ENCODE measurements around the gene ZNRF3.
"Not testable (repeated sequence)": the region's sequence is repeated elsewhere in the genome, so short reads cannot be mapped to it uniquely, and the experiment has no call there.

ZNRF3 gene

DNA sequence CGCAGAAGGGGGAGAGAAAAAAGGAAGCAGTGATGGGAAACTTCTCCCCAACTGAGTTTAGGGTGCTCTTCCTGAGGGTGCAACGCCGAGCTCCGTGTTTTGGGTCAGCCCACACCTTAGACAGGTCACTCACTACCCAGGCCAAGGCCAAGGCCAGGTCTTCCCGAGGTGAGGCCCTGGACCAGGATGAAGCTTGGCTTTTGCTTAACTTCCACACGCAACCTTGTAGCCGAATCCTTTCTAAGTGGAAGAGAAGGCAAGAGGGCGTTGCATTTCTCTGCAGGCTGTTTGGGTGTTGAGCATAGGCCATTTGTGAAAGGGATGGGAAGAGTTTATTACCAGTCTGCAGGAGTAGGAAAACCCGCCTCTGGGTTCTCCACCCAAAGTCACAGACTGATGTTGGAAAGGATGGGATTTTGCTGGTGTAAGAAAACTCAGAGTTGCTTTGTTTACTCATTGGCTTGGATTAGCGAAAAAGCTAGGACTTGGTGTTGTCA lies 191.0 kb downstream of the ZNRF3 start:
- DNase-seq, result no peak

DNA sequence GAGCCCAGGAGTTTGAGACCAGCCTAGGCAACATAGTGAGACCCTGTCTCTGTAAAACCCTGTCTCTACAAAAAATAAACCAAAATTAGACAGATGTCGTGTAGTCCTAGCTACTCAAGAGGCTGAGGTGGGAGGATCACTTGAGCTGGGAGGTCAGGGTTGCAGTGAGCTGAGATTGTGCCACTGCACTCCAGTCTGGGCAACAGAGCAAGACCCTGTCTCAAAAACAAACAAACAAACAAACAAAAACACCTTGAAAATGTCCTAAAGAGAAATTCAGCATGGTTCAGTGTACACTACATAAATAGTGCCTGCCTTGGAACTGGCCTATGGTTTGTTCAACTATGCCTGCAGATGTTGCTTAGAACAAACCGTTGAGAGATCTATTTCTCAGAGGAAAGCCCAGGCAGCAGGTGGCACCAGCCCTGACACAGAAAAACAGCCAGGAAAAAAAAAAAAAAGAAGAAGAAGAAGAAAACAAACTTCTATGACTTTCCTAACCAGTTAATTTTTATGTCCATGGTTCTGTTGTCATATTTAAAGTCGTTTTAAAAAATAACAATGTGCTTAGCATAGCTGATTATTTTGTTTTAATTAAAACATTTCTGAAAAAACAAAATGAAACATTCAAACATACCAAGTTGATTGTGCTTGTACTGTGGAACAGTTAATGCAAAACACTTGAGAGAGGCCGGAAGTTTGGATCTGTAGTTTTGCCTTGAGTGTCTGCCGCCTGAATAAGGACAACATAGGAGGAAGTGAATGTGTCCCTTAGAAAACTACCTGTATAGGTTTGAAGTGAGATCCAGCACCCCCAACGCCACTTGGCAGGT lies 194.9 kb downstream of the ZNRF3 start:
- DNase-seq, result no peak

DNA sequence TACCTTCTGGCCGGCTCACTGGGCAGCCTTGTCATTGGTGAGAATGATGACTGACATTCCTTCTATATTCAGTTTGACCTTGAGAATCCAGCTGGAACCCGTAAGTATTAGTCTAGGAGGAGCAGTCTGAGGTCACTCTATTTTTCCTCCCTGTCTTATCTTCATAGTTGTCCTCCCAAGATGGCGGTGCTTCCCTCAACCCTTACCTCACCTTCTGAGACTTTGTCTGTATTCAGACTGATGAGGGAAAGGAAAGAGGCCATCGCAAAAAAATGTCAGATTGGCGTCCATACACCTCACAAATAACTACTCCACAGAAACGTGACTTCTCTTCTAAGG lies 195.5 kb downstream of the ZNRF3 start:
- no peak for DNase-seq

DNA sequence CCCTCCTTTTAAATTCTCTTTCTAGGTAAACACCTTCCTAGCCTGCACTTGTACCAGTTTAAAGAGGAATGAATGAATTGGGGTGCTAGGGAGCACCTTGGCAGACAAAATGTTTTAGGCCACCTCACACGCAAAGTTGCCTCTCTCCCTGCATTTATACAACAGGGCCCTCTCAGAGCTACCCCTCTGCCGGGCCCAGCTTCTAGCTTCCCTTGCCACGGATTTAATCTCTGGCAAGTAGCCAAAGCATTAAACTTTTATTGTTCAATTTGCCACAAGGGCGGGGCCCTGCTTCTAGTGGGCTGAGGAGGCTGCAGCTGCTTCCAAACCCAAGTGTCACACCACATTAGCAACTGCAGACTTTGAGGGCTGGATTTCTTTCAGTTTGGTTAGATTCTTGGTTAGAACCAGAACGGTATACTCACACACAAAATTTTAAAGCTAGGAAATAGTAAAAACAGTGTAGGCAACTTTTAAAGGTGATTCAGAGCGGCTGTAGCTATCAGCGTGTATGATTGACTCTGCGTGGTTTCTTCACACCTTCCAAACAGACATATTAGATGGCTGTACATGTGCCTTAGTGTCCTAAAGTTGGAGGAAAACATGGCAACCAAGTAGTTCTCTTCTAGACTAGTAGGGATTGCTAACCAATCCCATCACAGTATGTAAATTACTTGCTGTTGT lies 196.0 kb downstream of the ZNRF3 start:
- peak; percentile 76 for DNase-seq

- peak; percentile 17 for DNase-seq
Measured at GRCh38 chr22:29080106-29080975, 197.0 kb downstream of the ZNRF3 start.

GRCh38 chr22:29081517-29082236 lies 198.3 kb downstream of the ZNRF3 start:
- DNase-seq, result no peak

- no peak for DNase-seq
Measured at GRCh38 chr22:29082826-29083545, 199.6 kb downstream of the ZNRF3 start.

GRCh38 chr22:29083576-29083932 lies 200.2 kb downstream of the ZNRF3 start:
- not testable (repeated sequence) for DNase-seq

GRCh38 chr22:29083933-29084591 lies 200.7 kb downstream of the ZNRF3 start:
- no peak for DNase-seq

DNA sequence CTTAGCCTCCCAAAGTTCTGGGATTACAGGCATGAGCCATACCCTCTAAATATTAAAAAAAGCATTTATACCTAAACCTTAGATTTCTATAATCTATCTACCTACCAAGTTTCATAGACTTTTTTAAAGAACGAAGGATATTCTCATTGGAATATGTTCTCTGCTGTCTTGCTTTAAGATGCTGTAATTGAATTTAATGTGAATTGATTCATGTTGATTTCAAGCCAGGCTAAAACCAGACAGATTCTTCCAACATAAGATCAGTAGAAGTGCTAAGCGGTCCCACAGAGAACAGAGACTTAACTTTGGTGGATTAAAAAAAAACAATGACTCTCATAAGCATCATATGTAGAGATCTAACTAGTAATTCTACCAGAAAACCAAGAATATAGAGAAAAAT lies 203.6 kb downstream of the ZNRF3 start:
- no peak for DNase-seq

DNA sequence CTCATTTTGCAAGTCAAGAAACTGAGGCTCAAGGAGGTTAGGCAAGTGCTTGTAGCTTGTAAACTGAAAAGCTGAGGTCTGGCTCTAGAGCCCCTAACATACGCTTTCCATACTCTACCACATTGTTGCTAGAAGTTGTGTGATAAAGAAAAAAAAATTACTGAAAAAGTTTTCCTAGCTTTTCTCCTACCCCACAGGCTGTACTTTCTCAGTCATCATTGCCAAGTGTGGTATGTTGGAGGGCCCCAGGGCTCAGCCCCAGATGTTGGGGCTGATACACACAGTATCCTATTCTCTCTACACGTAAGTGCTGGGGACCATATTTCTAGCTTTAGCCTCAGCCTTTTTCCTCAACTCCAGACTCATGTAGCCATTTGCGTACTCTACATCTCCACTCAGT lies 205.4 kb downstream of the ZNRF3 start:
- no peak for DNase-seq

GRCh38 chr22:29089507-29089906 lies 206.1 kb downstream of the ZNRF3 start:
- no peak for DNase-seq

- DNase-seq, result peak; percentile 12
Measured at GRCh38 chr22:29090039-29090438, 206.7 kb downstream of the ZNRF3 start.

DNA sequence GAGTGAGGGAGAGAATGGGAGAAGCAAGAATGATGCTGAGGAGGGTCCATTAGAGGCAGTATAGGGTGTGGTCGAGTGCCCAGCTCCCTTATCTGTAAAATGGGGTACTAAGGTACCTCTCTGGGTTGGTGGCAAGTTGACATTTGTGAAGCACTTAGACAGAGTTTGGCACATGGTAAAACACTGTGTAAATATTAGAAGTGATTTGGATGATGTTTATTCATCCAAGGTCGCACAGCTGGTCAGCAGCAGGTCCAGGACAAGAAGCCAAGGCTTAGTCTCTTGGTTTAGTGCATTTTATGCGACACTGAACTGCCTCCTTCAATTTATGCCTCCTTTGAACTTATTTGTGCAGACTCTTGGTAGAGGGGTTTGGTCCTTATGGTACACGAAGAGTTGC lies 208.9 kb downstream of the ZNRF3 start:
- DNase-seq, result no peak

DNA sequence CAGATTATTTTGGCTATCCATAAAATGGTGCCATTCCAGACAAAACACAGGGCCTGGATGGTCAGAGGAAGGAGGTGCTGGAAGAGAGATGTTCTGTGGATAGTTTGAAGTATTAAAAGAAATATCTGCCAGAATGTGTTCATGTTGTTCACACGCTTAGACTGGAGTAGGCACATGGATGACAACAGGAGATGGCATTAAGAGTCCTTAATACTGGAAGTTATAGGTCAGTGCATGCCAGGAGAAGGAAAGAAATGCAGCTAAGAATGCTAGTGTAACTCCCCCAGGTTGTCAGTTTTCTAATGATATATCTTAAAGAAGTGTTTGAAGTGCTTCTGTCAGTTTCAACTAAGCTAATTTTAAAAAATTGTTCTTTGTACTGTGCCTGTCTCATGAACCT lies 209.7 kb downstream of the ZNRF3 start:
- DNase-seq, result no peak

DNA sequence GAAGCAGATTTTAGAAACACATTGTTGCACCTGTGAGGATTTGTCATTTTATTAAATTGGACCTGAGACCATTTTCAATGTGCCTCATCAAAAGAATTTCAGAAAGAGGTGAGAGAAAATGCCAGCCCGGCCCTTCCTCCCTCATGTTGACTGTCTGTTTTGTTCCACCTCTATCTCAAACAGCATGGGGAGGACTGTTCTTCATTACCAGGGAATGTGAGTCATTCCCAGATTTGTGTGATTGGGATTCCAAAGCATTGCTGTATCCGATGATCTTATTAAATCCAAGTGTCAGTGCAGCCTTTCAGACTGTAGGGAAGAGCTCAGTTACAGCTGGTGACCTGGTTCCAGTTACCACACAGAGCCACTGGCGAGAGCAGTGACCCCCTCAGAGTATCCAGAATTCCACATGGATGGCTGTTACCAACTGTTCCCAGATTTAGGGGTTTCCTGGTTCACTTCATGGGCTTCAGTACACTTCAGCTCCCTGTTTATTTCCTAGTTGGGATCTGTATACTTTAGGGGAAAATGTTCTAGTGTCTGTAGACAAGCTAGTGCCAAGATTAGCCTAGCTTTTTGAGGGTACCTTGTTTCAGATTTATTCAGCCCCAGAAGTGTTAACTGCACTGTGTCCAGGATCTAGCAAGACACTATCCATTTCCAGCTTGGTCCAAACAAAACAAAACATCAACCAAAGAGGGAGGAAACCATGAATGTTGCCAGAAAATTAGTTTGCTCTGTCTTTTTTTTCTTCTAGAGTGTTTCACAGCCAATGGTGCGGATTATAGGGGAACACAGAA lies 210.3 kb downstream of the ZNRF3 start:
- no peak for DNase-seq

- no peak for DNase-seq
Measured at GRCh38 chr22:29095459-29095858, 212.1 kb downstream of the ZNRF3 start.

DNA sequence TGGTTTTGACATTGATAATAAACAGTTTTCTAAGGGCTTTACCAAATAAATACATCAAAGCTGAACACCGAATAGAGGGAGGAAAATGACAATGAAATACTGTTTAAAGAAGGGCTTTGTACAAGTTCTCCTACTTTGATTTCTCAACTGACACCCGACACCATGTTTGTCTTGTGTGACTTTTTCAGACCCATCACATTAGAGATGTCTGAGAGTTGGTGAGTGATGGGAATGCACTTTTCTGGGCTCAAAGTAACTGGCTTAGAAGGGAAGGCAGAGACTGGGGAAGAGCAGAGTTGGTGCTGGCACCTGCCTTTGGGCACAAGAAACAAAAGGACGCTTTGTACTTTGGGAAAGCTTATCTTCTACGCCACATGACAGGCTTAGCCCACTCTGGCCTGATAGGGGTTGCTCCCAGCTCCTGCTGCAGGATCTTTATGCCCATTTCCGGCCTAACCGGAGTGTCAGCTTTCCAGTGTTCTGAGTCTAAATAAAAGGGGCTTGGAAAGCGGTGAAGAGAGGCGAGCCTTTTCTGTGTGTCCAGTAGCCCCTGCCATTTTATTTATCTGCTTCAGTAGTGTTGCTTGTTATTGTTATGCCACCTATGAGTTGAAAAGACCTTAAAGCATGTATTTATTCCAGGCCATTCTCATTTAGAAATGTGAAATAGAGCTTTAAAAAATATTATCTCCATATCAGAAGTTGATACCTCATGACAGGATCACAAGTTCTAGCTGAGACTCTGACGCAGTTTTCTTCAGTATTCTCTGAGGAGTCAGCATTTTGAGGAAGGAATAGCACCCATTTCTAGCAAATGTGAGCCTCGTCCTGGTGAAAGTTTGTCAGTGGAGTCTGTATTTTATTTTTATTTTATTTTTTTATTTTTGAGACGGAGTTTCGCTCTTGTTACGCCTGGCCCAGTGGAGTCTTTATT lies 213.6 kb downstream of the ZNRF3 start:
- DNase-seq, result no peak

DNA sequence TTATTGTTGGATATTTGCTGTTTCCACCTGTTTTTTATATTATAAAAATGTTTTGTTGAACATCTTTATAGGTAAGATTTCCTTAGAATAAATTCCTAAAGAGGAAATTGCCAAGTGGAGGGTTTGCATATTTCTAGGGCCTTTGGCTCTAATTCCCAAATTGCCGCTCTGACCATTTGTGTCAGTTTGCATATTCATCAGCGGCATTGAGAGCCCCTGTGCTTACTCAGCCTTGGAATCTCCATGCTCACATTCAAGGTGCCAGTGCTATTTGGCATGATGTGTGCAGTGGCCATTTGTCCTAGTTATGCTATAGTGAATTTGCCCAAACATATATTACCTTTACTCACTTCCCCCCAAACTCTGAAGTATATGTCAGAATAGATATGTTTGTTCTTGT lies 214.9 kb downstream of the ZNRF3 start:
- DNase-seq, result no peak

DNA sequence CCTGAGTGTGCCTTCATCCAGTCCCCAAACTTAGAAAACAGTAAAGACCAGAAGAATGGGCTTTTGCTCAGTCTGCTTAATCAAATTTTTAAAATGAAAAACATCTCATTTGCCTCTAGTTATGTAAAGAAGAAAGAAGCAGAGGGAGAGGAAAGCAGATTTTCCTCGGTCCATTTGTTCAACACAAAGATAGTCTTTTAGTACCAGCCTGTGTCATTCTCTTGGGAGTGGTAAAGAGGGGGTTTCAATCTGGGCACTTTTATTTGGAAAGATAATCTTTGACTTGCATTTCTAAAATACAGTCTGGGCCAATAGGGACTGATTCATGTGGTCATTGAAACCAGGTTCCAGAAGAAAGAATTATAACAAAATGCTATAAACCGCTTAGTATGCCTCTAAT lies 218.9 kb downstream of the ZNRF3 start:
- no peak for DNase-seq
